ENCODE results near the gene PSMD1.

PSMD1 gene

DNA sequence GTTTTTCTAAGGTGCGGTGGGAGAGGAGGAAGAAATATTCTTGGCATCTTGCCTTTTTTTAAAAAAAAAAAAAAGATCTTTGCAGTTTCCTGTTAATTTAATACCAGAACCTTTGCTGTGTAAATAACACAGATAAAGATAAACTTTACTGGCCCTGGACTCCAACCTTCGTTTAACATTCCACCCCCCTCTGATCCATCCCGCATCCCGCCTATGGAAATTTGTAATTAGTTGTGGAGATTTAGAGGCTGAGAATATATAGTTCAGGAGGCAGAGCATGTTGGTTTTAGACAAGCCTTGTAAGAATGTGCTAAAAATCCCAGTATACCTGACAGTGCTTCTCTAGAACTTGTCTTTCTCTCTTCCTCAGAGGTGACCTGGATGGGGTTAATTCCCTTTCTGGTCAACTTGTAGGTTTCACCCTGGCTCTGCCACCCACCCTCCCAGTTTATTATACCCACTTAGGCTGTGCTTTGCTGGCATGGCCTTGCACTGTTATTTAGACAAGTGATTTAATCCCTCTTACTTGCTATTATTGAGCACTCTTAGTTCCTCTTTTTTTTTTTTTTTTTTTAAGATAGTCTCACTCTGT is 22.3 kb upstream of the PSMD1 start:
- no peak for DNase-seq (ENCODE audit: low spot score)

DNA sequence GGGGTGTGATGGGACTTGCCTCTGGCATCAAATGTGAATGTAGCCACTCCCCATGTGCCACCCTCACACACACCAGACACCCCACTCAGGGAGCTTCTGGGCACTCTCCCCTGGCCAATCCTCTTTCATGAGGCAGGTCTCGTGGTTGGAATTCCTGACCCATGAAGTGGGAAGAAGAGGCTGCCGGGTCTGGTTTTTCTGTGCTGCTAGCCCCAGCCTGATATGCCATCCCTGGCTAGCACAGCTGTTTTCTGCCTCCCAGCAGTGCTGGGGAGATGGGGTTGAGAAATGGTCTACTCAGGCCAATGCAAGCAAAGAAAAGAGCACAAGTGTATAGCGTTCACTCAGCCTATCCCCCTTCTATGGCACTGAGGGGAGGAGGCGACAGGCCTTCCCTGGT is 20.5 kb upstream of the PSMD1 start:
- DNase-seq (ENCODE audit: low spot score): no peak

DNA sequence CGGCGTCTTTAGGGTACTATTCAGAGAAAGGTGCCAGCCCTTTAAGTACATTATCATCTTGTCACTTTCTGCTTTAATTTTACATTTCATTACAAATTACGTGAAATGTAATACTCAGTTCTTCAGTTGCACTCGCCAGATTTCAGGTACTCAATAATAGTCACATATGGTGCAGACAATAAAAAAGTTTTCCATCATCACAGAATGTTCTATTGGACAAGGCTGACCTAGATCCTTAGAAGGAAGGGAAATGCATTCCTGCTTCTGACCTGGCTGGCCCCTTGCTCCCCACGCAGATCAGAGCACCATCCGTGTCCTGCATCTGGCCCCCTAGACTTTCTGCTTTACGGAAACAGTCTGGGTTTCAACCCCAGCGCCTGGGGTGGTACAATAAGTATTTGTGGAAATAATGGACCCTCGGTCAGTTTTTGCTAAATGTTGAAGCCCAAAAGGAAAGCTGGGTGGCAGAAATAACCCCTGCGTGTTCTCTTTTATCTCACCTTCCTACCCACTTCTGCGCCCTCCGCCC is 20.0 kb upstream of the PSMD1 start:
- DNase-seq (ENCODE audit: low spot score): no peak

DNA sequence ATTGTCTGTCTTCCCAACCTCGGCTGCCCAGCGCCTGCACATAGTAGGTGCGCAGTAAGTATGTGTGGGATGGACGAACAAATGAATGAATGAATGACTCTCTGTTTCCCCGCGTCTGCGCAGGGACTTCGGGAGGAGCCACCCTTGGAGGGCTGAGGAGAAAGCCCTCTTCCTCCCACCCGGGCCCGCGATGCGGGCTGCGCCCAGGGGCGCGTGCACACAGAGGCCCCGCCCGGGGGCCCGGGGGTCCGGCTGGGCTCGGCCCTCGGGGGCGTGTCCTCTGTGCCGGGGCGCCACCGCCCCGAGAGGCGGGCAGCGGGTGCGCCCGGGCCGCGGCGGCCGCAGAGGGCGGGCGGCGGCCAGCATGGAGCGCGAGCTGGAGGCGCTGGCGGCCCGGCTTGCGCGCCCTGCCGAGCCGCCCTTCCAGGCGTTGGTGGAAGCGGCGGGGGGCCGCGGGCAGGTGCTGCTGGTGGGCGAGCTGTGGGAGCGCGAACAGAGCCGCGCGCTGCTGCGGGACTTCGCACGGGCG is 19.4 kb upstream of the PSMD1 start, which contains the start of gene C2orf72:
Gene C2orf72, plus strand, starts transcription at position 322 of the 529 bp plus-strand sequence. Its CDS starts 43 bp downstream, at position 365.
- no peak for DNase-seq (ENCODE audit: low spot score)

DNA sequence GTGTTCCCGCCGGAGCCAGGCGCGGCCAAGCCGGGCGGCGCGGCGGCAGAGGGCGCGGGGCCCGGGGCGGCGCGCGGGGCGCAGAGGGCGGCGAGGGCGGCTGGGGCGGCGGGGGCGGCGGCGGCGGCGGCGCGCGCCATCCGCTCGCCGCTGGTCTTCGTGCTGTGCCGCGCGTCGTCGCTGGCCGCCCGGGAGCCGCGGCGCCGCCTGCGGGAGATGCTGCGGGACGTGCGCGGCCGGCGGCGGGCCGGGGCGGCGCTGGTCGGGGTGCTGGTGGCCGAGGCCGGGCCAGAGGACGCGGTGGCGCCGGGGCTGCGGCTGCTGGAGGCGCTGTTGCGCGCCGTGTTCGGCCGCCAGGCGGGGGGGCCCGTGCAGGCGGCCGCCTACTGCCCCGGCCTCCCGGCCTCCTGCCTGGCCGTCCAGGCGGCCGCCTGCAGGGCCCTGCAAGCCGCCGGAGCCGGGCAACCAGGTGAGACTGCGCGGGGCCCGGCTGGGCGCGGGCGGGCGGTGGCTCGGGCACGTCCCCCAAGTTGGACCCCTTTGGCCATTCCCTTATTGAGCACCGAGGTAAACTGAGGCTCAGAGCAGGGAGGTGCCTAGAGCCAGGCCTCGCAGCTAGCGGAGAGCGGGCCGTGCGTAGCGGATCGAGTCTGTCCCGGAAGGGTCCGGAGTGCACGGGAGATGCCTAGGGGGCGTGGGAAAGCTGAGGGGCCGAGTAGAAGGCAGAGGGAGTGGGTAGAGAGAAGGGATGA is 18.8 kb upstream of the PSMD1 start:
- DNase-seq (ENCODE audit: low spot score): no peak

DNA sequence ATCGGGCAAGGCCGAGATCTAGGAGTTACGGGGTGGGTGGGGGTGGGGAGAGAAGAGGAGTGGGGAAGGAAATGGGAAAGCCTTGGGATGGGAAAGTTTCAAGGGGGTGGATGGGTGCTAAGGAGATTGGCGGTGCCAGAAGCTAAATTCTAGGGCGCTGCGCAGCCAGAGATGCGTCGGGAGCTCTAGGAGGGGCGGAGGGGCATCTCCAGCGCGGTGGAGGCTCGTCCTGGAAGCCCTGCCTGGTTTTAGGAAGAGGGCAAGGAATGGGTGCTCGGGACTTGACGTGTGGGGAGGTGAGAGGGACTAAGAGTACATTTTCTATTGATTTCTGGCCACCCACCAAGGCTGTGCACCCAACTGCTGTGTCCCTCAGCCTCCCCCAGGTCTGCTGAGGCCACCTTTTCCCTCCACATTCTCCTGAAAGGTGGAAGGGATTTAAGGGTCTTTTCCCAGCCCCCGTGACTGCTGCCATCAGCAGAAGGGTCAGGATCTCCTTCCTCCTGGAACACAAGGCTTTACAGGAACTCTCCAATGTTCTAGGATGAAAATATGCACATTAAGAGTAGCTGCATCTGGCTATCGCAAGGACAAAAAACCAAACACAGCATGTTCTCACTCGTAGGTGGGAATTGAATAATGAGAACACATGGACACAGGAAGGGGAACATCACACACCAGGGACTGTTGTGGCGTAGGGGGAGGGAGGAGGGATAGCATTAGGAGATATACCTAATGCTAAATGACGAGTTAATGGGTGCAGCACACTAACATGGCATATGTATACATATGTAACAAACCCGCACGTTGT is 18.0 kb upstream of the PSMD1 start:
- no peak for DNase-seq (ENCODE audit: low spot score)

DNA sequence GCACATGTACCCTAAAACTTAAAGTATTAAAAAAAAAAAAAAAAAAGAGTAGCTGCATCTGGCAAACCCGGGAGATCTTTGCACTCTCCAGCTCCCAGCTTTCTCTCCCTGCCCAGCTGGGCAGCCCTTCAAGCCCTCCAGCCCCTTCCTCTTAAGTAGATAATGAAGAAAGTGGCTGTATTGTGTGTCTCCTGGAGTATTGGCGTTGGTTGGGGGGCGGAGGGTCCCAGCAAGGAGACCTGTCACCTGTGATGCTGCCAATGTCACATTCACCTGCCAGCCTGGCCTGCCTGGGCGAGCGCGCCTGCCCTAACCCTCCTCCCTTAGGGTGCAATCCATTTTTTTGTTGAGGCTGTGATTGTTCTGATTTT is 17.4 kb upstream of the PSMD1 start:
- no peak for DNase-seq (ENCODE audit: low spot score)

DNA sequence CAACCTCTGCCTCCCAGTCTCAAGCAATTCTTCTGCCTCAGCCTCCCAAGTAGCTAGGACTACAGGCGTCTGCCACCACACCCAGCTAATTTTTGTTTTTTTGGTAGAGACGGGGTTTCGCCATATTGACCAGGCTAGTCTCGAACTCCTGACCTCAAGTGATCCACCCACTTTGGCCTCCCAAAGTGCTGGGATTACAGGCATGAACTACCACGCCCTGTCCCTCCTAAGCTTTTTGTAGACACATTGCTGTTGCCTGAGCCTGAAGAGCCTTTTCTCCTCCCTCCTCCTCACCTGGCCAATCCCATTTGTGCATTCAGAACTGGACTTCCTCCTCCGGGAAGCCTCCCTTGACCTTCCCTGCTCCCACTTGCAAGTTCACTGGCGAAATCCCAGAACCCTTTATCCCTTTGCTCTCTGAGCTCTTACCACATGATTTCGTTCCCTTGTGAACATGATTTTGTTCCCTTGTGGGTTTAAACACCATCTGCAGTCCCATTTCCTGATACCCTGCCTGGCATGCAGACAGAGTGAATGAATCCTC is 16.8 kb upstream of the PSMD1 start:
- DNase-seq (ENCODE audit: low spot score): no peak

DNA sequence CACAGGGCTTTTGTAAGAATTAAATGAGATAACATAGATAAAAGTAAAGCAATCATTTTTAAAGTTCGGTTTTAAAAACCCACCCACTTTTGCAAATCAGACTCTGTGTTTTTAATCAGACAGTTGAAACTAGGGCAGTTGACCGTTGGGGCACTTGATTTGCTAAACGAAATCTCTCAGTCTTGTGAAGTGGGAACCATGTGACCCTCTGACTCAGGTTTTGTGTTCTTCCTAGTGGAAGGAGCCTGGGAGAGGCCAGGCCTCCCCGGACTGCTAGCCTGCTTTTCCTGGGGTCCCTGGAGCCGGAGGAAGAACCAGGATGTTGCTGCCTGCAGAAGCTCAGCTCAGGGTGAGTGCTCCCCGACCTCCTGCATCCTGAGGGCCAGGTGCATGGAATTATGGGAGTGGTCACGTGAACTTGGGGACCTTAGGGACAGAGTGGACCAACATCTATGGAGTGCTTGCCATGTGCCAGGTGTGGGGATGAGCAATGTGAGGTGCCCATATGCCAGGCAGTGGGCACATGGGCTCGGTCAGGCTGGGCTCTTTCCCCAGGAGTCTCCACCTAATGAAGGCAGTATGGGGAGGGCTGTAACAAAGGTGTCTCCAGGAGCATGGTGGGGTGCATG is 15.5 kb upstream of the PSMD1 start:
- no peak for DNase-seq (ENCODE audit: low spot score)

DNA sequence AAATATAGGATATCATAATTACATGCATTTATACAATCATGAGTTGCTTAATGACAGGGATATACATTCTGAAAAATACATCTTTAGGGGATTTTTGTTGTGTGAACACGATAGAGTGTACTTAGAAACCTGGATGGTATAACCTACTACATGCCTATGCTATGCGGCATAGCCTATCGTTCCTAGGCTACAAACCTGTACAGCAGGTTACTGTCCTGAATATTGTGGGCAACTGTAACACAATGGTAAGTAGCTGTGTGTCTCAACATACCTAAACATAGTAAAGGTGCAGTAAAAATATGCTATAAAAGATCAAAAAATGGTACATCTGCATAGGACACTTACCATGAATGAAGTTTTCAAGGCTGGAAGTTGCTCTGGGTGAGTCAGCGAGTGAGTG is 12.9 kb upstream of the PSMD1 start:
- no peak for DNase-seq (ENCODE audit: low spot score)

DNA sequence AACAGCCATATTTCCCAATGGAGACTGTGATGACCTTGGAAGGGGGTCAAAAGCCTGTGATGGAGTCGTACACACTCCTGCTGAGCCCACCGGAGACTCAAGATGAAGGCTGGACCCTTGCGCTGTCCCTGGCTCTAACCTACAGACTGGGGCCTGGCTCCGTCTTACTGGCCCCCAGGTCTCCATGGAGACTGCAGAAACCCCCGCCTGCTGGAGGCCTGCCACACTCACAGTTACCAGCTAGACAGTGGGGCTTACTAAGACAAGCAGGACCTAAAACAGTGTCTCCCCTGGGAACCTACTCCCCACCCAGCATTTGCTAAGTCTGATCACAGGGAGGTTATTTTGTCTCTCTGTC is 9.8 kb upstream of the PSMD1 start:
- no peak for DNase-seq (ENCODE audit: low spot score)

DNA sequence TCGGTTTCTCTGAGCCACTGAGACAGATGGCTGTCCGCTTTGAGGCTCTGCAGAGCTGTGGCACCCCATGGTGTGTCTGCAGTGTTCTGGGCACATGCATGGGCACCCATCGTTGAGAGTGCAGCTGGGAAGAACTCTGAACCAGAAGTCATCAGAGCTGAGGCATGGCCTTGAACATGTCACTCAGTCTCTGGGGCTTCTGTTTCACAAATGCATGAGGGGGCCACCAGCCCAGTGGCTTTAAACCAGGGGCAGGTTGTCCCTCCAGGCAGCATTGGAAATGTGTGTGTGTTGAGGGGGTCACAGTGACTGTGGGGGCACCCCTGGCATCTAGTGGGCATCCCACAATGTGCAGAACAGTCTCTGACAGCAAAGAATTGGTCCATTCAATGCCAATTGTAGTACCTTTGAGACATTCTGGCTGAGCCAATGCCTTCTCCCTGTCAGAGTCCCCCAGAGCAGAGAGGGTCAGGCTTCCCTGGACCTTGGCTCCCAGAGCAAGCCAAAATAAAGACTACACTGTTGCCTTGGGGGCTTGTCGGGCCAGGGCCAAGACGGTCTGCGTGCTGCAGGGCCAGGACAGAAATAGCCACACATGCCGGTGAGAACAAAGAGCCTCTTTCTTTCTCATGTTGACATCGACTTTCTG is 9.3 kb upstream of the PSMD1 start:
- DNase-seq (ENCODE audit: low spot score): no peak

DNA sequence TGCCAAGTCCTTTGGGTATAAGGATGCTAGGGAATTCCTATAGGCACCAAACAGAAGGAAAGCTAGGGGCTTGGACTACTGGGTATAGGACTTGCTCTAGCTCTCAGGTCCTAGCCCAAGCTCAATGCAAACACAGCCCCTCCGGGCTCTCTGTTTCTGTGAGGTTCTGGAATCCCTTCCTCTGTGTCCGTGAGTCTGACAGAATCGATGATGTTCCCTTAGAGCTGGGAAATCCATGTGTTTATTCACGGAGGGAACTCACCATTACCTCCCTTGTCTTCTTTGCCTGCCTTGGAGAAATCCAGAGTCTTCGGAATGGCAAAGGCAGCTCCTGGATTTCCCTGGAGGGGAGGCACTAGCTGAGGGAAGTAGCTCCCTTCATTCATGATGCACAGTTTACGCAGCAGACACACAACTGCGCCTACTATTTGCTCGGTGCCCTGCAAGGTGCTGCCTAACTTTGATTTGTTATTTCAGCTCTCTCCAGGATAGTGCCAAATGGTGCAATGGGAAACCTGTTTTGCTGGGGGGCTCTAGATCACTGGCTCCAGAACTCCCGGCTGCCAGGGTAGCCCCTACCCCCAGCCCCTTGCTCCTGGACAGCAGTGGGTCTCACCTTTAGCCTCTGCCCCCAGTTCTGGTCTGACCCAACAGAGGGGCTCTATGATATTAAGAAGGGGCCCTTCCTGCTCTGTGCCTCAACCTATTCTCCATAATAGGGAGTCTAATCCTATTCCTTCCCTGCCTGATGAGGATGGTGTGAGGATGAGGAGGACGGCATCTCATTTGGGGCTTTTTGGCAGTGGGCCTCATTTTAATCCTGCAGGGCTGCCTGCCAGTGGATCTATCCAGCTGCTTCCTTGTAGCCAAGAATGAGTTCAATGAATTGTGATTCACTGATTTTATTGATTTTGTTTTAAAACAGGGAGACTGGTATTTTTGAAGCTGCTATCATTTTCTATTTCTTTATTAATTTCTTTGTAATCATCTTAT is 8.4 kb upstream of the PSMD1 start:
- DNase-seq (ENCODE audit: low spot score): no peak

DNA sequence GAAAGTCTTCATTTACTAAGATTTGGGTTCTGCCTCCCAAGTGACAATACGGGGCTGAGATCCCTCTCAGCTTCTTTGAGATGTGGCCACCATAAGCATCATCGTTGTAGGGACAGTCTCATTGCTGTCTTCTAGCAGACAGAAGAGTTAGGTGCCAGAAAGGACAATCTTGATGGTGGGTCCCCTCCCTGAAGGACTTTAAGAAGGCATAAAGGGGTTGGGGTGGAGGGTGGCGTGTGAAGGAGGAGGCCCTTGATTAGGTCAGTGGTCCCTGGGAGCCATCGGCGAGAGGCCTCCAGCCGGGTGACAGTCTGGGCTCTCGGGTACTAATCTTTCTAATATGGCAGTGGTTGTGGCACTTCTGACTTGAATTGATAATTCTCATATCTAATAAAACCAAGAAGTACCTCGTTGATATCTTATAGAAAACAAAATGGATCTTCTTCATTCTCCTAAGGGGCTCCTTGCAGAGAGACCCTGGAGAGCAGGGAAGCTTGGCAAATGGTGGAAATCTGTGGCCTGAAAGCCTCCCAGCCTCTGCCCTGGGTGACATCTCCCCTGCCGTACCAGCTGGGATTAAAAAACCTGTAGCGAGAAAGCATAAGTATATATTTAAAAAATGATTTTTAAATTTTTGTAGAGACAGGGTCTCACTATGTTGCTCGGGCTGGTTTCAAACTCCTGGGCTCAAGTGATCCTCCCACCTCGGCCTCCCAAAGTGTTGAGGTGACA is 7.2 kb upstream of the PSMD1 start:
- DNase-seq (ENCODE audit: low spot score): no peak

DNA sequence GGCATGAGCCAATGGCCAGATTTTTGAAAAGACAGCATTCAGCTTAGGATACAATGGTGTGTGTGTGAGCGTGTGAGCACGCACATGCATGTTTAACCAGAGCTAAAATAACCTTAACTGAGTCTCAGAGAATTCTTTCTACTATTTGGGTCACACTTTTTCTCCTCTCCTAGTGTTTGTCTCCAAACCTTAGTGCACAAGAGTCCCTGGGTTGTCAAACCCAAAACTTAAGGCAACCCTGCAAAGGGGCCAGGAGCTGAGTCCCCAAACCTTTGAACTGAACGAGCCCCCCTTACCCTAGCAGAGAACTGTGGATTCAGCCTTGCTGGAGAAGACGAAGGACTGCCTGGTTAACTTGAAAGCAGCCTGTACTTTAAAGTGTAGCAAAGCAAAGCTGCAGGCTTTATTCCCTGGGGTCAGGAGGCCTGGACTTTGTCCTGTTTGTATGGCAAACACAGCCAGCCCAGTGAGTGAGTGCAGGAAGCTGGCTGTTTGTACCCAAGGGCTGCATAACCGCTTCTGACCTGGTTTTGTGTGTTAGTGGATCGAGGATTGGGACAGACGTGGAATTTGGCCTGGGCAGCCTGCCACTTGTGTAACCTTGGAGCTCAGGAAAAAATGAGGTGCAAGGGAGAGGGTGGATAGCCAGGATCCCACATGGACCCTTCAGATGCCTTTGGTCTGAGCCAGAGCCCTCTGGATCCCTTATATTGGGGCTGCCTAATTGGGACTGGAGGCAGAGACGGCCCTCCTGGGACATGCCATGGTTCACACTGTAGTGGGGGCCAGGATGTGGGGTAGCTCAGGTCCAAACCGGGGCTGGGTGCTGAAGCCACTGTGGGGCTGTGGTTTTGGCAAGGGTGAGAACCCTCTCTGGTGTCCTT is 6.4 kb upstream of the PSMD1 start:
- peak; percentile 63 for DNase-seq (ENCODE audit: low spot score)

DNA sequence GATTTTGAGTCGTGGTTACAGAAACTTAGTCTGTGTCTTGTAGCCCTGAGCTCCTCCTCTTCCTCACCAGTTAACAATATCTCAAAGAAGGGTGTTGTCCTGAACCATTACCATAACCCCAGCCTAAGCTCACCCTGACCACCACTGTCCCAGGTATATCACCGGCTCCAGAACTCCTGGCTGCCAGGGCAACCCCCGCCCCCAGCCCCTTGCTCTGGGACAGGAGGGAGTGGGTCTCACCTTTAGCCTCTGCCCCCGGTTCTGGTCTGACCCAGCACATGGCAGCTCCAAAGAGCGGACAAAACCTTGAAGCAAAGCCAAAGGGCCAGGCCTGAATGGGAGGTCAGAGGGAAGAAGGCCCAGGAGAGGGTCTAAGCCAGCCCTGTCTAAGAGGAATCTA is 5.6 kb upstream of the PSMD1 start:
- DNase-seq (ENCODE audit: low spot score): no peak

DNA sequence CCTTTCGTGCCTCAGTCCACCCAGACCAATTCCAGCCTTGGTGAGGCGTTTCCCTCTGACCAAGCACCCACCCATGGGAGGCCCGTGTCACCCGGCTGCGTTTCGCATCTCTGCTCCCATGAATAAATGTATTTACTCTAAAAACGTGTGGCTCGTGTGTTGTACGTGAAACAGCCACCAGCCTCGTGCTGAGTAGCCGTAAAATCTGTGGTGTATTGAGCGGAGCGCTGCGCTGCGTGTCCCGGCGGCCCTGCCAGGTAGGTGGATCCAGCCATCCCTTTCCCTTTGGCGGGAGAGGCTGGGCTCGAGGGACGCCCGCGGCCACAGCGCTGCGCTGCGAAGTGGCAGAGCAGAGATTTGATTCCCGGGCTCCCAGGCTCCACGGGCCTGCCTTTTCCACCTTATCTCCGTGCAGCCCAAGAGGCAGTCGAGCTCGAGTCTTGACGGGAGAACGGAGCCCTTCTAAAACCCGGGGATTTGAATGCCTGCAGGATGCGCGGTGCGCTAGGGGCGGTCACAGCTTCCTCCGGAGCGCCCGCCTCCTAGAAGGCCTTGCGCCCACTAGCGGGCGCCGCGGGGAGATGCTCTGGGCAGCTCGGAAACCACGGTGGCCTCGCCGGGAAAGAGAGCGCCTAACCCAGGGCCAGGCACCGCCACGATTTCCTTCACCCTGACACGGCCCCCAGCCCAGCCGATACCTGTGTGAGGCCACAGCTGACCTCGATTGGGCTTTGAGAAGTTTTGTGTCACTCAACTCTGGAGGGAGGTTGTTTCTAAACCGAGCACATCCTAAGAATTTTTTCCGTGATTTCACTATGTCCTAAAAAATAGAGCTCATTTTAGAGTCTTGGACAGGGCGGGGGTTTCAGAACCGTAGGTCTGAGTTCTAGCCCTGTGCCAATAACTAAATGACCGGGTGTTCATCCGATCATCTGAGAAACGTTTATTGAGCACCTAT is 3.9 kb upstream of the PSMD1 start:
- peak; percentile 87 for DNase-seq (ENCODE audit: low spot score)

Measured in SK-N-DZ (cell line).